A673 (cell line): Measurements from ENCODE around the gene RASL11A. TPM values are rescaled to one million over a fixed set of nuclear protein-coding genes. Genes with fewer than 3 reads are reported as not detected.

Experiments
- BruUV-seq: library from RNA; stranded (reverse); fragments of 400-500 nt; replicated peaks from 2 replicates; lab custom pipeline; 2021; lab: Mats Ljungman, UMichigan
- CTCF ChIA-PET: fragments of 300-600 bp; sonication (Branson Sonifier 250); formaldehyde crosslinking; loops from one replicate; lab custom pipeline; 2022; ENCODE audit warnings: antibody characterized with exemption; lab: Charles Lee
- POLR2A ChIA-PET: fragments of 300-600 bp; sonication (Branson Sonifier 250); formaldehyde crosslinking; loops from one replicate; lab custom pipeline; 2022; ENCODE audit warnings: antibody characterized with exemption; ENCODE audit not compliant: low non-redundant PET; lab: Charles Lee
- DNase-seq: peaks from one replicate; pipeline ENCODE4 v3.0.0-alpha.2; 2015; ENCODE audit warnings: low spot score
- H3K27ac ChIP-seq: fragments of 200-600 bp; sonication (generic); 2 replicates; pipeline ENCODE4 v1.5.1; 2016; ENCODE audit warnings: mixed run types, low read depth, mild to moderate bottlenecking, mixed read lengths, antibody characterized with exemption, low read length; ENCODE audit not compliant: poor library complexity, severe bottlenecking
- H3K27me3 ChIP-seq: fragments of 200-600 bp; sonication (generic); replicated peaks from 2 replicates; pipeline ENCODE4 v1.6.1; 2017; ENCODE audit warnings: mixed run types, low read depth, mild to moderate bottlenecking, mixed read lengths, antibody characterized with exemption, low read length; ENCODE audit not compliant: insufficient read depth, poor library complexity
- H3K36me3 ChIP-seq: fragments of 200-600 bp; sonication (generic); 2 replicates; pipeline ENCODE4 v1.6.1; 2016; ENCODE audit warnings: mixed run types, mild to moderate bottlenecking, mixed read lengths, antibody characterized with exemption, low read length; ENCODE audit not compliant: insufficient read depth, poor library complexity, severe bottlenecking
- H3K4me1 ChIP-seq: fragments of 200-600 bp; sonication (generic); 2 replicates; pipeline ENCODE4 v1.6.1; 2017; ENCODE audit warnings: mixed run types, mild to moderate bottlenecking, mixed read lengths, antibody characterized with exemption, low read length; ENCODE audit not compliant: insufficient read depth, poor library complexity, severe bottlenecking
- H3K4me3 ChIP-seq: fragments of 200-600 bp; sonication (generic); 2 replicates; pipeline ENCODE4 v1.5.1; 2016; ENCODE audit warnings: low read depth, mixed run types, mild to moderate bottlenecking, mixed read lengths, low read length; ENCODE audit not compliant: poor library complexity, severe bottlenecking
- H3K9me3 ChIP-seq: fragments of 200-600 bp; sonication (generic); 2 replicates; pipeline ENCODE4 v1.6.1; 2016; ENCODE audit warnings: mixed run types, low read depth, mild to moderate bottlenecking, mixed read lengths, antibody characterized with exemption, low read length; ENCODE audit not compliant: poor library complexity, severe bottlenecking
- EZH2 ChIP-seq: fragments of 200-600 bp; sonication (generic); IDR thresholded peaks from 2 replicates; pipeline ENCODE4 v1.6.1; 2017; ENCODE audit warnings: borderline replicate concordance, low read depth, mild to moderate bottlenecking, mixed read lengths, antibody characterized with exemption, low read length; ENCODE audit not compliant: poor library complexity, severe bottlenecking
- intact Hi-C: fragments of 100-400 bp; cut with micrococcal nuclease; formaldehyde crosslinking; loops from one replicate; pipeline ENCODE4 v1.10.0; 2022; ENCODE audit not compliant: unreplicated experiment
- total RNA-seq: library from RNA; stranded (reverse); gene quantifications from 2 replicates; pipeline ENCODE4 v1.2.3, GENCODE V29; 2021
- TF ChIP-seq, protein P1 (sequence below): fragments of 300-800, 200-600 bp; sonication (generic); conservative IDR thresholded peaks from 2 replicates; pipeline ENCODE4 v1.5.1; 2017; ENCODE audit warnings: low read depth, mild to moderate bottlenecking, antibody characterized with exemption, low read length, moderate library complexity, mixed read lengths

The RASL11A gene
- total RNA-seq, 1 experiment from 2014 or later = 1.1 TPM

GRCh38 chr13:27309967-27310598, 39.5 kb downstream of the RASL11A start:
- CTCF ChIA-PET = no interaction called here

DNA sequence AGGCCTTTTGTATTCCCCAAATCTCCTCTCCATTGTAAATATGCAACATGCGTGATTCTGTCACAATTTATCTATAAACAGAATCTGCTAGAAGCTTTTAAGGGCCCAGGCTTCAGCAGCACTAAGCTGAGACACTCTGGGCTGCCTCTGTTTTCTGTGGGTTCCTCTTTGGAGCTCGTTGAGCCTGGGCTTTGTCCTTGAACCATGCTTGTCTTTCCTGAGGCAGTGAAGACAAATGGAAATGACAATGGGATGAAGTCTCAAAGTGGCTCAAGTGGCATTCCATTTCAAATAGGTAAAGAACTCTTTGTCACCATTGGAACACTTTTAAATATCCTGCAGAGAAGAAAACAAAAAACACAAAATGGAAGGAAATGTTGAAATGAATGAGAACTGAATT, 40.3 kb downstream of the RASL11A start:
- Histone ChIP-seq H3K36me3 (no peaks in the 10 kb centered on the region), H3K4me3 (no peak overlapping the region), H3K27ac (no peak overlapping the region), H3K9me3 (no peaks in the 10 kb centered on the region), H3K4me1 (no peaks in the 10 kb centered on the region), H3K27me3 (peaks cover 19% of the 10 kb centered on the region)
- intact Hi-C loops = no loop called here
- POLR2A ChIA-PET = no interaction called here
- no TSS peak for BruUV-seq
- TF ChIP-seq EZH2 = no peak
- TF ChIP-seq, protein P1, sequence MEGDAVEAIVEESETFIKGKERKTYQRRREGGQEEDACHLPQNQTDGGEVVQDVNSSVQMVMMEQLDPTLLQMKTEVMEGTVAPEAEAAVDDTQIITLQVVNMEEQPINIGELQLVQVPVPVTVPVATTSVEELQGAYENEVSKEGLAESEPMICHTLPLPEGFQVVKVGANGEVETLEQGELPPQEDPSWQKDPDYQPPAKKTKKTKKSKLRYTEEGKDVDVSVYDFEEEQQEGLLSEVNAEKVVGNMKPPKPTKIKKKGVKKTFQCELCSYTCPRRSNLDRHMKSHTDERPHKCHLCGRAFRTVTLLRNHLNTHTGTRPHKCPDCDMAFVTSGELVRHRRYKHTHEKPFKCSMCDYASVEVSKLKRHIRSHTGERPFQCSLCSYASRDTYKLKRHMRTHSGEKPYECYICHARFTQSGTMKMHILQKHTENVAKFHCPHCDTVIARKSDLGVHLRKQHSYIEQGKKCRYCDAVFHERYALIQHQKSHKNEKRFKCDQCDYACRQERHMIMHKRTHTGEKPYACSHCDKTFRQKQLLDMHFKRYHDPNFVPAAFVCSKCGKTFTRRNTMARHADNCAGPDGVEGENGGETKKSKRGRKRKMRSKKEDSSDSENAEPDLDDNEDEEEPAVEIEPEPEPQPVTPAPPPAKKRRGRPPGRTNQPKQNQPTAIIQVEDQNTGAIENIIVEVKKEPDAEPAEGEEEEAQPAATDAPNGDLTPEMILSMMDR = no peak
- CTCF ChIA-PET = no interaction called here
- DNase-seq = no peak

More at GRCh38 chr13:27309967-27310598, 39.5 kb downstream of the RASL11A start:
- Histone ChIP-seq H3K27me3 (peaks cover 12% of the 10 kb centered on the region), H3K4me1 (no peaks in the 10 kb centered on the region), H3K36me3 (no peaks in the 10 kb centered on the region), H3K4me3 (no peak overlapping the region), H3K27ac (no peak overlapping the region), H3K9me3 (no peaks in the 10 kb centered on the region)
- TF ChIP-seq, protein P1 = no peak
- no peak for TF ChIP-seq EZH2
- POLR2A ChIA-PET = no interaction called here
- DNase-seq = no peak
- intact Hi-C loops = no loop called here
- no TSS peak for BruUV-seq

DNA sequence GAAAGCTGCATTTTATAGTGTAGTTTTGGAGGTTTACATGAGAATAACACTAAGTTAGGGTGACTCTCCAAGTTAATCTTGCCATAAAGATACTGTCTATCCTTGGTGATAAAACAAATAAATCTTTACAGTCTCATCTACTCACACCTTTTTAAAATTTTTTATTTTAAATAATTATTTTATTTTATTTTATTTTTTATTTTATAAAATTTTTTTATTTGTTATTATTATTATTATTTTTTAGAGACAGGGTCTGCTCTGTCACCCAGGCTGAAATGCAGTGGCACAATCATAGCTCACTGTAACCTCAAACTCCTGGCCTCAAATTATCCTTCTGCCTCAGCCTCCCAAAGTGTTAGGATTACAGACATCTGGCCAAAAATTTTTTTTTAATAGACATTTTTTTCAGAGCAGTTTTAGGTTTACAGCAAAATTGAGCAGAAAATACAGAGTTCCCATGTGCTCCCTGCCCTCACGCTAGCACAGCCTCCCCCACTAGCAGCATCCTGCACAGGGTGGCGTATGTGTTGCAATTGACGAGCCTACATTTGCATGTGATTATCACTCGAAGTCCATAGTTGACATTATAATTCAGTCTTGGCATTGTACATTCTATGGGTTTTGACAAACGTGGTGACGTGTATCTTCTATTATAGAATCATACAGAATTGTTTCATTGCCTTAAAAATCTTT, 41.0 kb downstream of the RASL11A start:
- TF ChIP-seq, protein P1 = no peak
- DNase-seq = no peak
- Histone ChIP-seq H3K27me3 (peaks cover 26% of the 10 kb centered on the region), H3K36me3 (no peaks in the 10 kb centered on the region), H3K9me3 (no peaks in the 10 kb centered on the region), H3K4me1 (no peaks in the 10 kb centered on the region), H3K4me3 (no peak overlapping the region), H3K27ac (no peak overlapping the region)
- CTCF ChIA-PET = no interaction called here
- BruUV-seq = no TSS peak
- POLR2A ChIA-PET = no interaction called here
- intact Hi-C loops = no loop called here
